Measurements from ENCODE around the gene PARM1. TPM values are rescaled to one million over a fixed set of nuclear protein-coding genes. Genes with fewer than 3 reads are reported as not detected.

The PARM1 gene
- total RNA-seq, 1 donor from 2014 or later: 90.7 TPM

- no peak overlapping the region for H3K4me3 ChIP-seq
- no peak for DNase-seq
- H3K4me1 ChIP-seq: peaks cover 30% of the 10 kb centered on the region
- no peaks in the 10 kb centered on the region for H3K27me3 ChIP-seq (ENCODE audit: low read depth)
- TF ChIP-seq CTCF (IDR thresholded peaks at IDR 0.05; ENCODE audit: borderline replicate concordance): no peak
- H3K36me3 ChIP-seq: no peaks in the 10 kb centered on the region
- no peak overlapping the region for H3K27ac ChIP-seq (replicated peaks)
- no peaks in the 10 kb centered on the region for H3K9me3 ChIP-seq (replicated peaks)
- intact Hi-C loops (cut with micrococcal nuclease): no loop called here
Measured at GRCh38 chr4:74941123-74941522, 8.2 kb downstream of the PARM1 start.

GRCh38 chr4:74942251-74942917 lies 9.5 kb downstream of the PARM1 start:
- Histone ChIP-seq H3K27me3 (ENCODE audit: low read depth) (no peaks in the 10 kb centered on the region), H3K36me3 (no peaks in the 10 kb centered on the region), H3K4me3 (no peak overlapping the region), H3K9me3 (replicated peaks) (no peaks in the 10 kb centered on the region), H3K27ac (replicated peaks) (no peak overlapping the region), H3K4me1 (peaks cover 39% of the 10 kb centered on the region)
- no peak for DNase-seq
- intact Hi-C loops (cut with micrococcal nuclease): no loop called here
- no peak for TF ChIP-seq CTCF (IDR thresholded peaks at IDR 0.05; ENCODE audit: borderline replicate concordance)

DNA sequence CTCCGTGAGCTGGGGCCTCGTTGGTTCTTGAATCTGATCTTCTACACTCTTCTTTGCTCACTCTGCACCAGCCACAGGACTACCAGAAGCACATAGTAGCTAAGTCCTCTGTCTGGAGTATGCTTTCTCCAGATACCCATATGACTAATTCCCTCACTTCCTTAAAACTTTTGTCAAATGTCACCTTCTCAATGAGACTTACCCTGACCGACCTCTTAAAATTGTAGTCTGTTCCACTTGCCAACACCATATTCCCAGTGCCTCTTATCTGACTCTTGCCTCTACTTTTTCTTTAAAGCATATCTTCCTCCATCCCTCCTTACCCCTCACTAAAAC lies 10.0 kb downstream of the PARM1 start:
- intact Hi-C loops (cut with micrococcal nuclease): no loop called here
- Histone ChIP-seq H3K4me3 (no peak overlapping the region), H3K27ac (replicated peaks) (no peak overlapping the region), H3K36me3 (no peaks in the 10 kb centered on the region), H3K4me1 (peaks cover 44% of the 10 kb centered on the region), H3K9me3 (replicated peaks) (no peaks in the 10 kb centered on the region), H3K27me3 (ENCODE audit: low read depth) (no peaks in the 10 kb centered on the region)
- no peak for TF ChIP-seq CTCF (IDR thresholded peaks at IDR 0.05; ENCODE audit: borderline replicate concordance)
- DNase-seq: no peak

DNA sequence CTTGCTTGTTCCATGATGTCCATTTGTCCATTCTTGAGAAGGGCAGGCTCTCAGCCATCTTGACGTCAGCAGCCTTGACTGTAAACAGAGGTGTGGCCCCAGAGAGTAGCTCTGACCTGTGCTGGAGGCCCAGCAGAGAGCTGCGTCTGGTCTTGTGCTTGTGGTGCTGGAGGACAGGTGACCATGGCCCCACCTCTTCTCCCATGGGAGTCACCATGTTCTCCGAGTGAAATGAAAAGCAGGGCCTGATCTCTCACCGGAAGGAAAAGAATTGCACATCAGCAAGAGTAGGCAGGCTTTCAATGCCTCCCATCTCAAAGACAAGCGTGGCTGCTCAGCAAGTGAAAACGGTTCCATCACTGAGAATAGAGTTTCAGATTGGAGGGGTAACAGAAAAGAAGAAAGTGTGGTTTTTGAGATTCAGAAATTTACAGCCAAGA lies 11.5 kb downstream of the PARM1 start:
- intact Hi-C loops (cut with micrococcal nuclease): no loop called here
- TF ChIP-seq CTCF (IDR thresholded peaks at IDR 0.05; ENCODE audit: borderline replicate concordance): no peak
- Histone ChIP-seq H3K4me1 (peaks cover 48% of the 10 kb centered on the region), H3K27ac (replicated peaks) (no peak overlapping the region), H3K4me3 (no peak overlapping the region), H3K36me3 (no peaks in the 10 kb centered on the region), H3K9me3 (replicated peaks) (no peaks in the 10 kb centered on the region), H3K27me3 (ENCODE audit: low read depth) (no peaks in the 10 kb centered on the region)
- no peak for DNase-seq

DNA sequence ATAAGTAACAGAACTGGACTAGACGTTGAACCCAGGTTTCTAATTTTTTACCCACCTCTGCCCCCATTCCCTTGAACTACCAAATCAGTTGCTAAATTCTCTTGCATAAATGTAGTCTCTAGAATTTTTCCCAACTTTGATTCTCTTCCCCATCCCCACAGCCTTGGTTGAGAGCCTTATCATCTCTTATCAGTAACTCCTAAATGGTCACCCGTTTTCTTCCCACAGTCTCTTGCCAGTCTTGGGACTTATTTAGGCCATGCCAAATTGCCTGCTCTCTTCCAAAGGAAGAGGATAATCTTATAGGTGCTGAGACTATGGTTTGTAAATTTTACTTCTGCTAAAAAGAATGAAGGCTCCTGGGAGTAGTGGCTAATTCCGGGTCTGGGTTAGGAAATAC lies 13.3 kb downstream of the PARM1 start:
- Histone ChIP-seq H3K27me3 (ENCODE audit: low read depth) (no peaks in the 10 kb centered on the region), H3K36me3 (no peaks in the 10 kb centered on the region), H3K9me3 (replicated peaks) (peaks cover 6% of the 10 kb centered on the region), H3K4me1 (peaks cover 58% of the 10 kb centered on the region), H3K27ac (replicated peaks) (no peak overlapping the region), H3K4me3 (no peak overlapping the region)
- no peak for TF ChIP-seq CTCF (IDR thresholded peaks at IDR 0.05; ENCODE audit: borderline replicate concordance)
- no peak for DNase-seq
- intact Hi-C loops (cut with micrococcal nuclease): no loop called here

Measured in left ventricle myocardium inferior (tissue), 1 donor.